GM23338 (cell line): Measurements from ENCODE around the gene IFITM10. TPM values are rescaled to one million over a fixed set of nuclear protein-coding genes. Genes with fewer than 3 reads are reported as not detected.

Experiments
- ATAC-seq: fragments of 200-7000 bp; cut with Tn5 transposase; 3 replicates; pipeline ENCODE4 v1.9.1; 2020
- DNase-seq: peaks from one replicate; pipeline ENCODE4 v3.0.0-alpha.2; 2015; ENCODE audit warnings: low spot score
- H2AFZ ChIP-seq: fragments of 200-600 bp; sonication (generic); 2 replicates; pipeline ENCODE4 v1.8.0; 2016; ENCODE audit warnings: antibody characterized with exemption, mild to moderate bottlenecking, moderate library complexity
- H3F3A ChIP-seq: fragments of 200-600 bp; sonication (generic); replicated peaks from 2 replicates; pipeline ENCODE4 v1.8.0; 2017; ENCODE audit warnings: antibody characterized with exemption, mixed run types, low read depth
- H3K27ac ChIP-seq: fragments of 200-600 bp; sonication (generic); 2 replicates; pipeline ENCODE4 v1.6.1; 2016; ENCODE audit warnings: low read depth
- H3K27me3 ChIP-seq: fragments of 200-600 bp; sonication (generic); 2 replicates; pipeline ENCODE4 v1.8.0; 2016; ENCODE audit warnings: mild to moderate bottlenecking, mixed run types, moderate library complexity; ENCODE audit not compliant: insufficient read depth
- H3K36me3 ChIP-seq: fragments of 200-600 bp; sonication (generic); 2 replicates; pipeline ENCODE4 v1.8.0; 2016; ENCODE audit warnings: mild to moderate bottlenecking; ENCODE audit not compliant: insufficient read depth
- H3K4me1 ChIP-seq: fragments of 200-600 bp; sonication (generic); 2 replicates; pipeline ENCODE4 v1.8.0; 2016; ENCODE audit warnings: mild to moderate bottlenecking, moderate library complexity; ENCODE audit not compliant: insufficient read depth
- H3K4me2 ChIP-seq: fragments of 200-600 bp; sonication (generic); 2 replicates; pipeline ENCODE4 v1.7.1; 2017; ENCODE audit warnings: mixed run types
- H3K4me3 ChIP-seq: fragments of 200-600 bp; sonication (generic); 2 replicates; pipeline ENCODE4 v1.6.1; 2016; ENCODE audit warnings: mixed run types
- H3K79me2 ChIP-seq: fragments of 200-600 bp; sonication (generic); replicated peaks from 2 replicates; pipeline ENCODE4 v1.8.0; 2017; ENCODE audit warnings: mild to moderate bottlenecking; ENCODE audit not compliant: insufficient read depth
- H3K9me2 ChIP-seq: fragments of 200-600 bp; sonication (generic); 2 replicates; pipeline ENCODE4 v1.8.0; 2017; ENCODE audit not compliant: insufficient read depth
- H4K20me1 ChIP-seq: fragments of 200-600 bp; sonication (generic); replicated peaks from 2 replicates; pipeline ENCODE4 v1.8.0; 2017; ENCODE audit warnings: mild to moderate bottlenecking; ENCODE audit not compliant: insufficient read depth
- H3K27ac Mint-ChIP-seq: 2 replicates; pipeline ENCODE4 v1.8.0; 2020; ENCODE audit warnings: inconsistent platforms, mild to moderate bottlenecking, moderate library complexity, mixed read lengths
- H3K27me3 Mint-ChIP-seq: 3 replicates; pipeline ENCODE4 v1.8.0; 2022; ENCODE audit warnings: low read depth, mild to moderate bottlenecking, moderate library complexity, mixed read lengths, inconsistent platforms; ENCODE audit not compliant: insufficient read depth, poor library complexity
- H3K36me3 Mint-ChIP-seq: 3 replicates; pipeline ENCODE4 v1.8.0; 2021; ENCODE audit warnings: low read depth, mild to moderate bottlenecking, inconsistent platforms, moderate library complexity, mixed read lengths
- H3K4me1 Mint-ChIP-seq: 3 replicates; pipeline ENCODE4 v1.8.0; 2020; ENCODE audit warnings: mild to moderate bottlenecking, inconsistent platforms, mixed read lengths
- H3K4me3 Mint-ChIP-seq: 3 replicates; pipeline ENCODE4 v1.8.0; 2021; ENCODE audit warnings: moderate library complexity, mild to moderate bottlenecking, inconsistent platforms, mixed read lengths
- H3K9me3 Mint-ChIP-seq: 3 replicates; pipeline ENCODE4 v1.8.0; 2020; ENCODE audit warnings: moderate library complexity, mild to moderate bottlenecking, inconsistent platforms, mixed read lengths
- CREB1 ChIP-seq: fragments of 250-450 bp; sonication (Bioruptor Pico); IDR thresholded peaks from 2 replicates; pipeline ENCODE4 v1.5.0; 2020; ENCODE audit warnings: low read depth, mild to moderate bottlenecking, moderate library complexity
- STAT1 ChIP-seq: IDR thresholded peaks from one replicate; pipeline ENCODE4 v1.6.1; 2016; ENCODE audit warnings: antibody characterized with exemption; ENCODE audit not compliant: unreplicated experiment
- polyA plus RNA-seq: library from polyadenylated mRNA; unstranded; fragments of >200 nt; fragmentation: Nextera tagmentation; extraction: Ambion mirVana; gene quantifications from 2 replicates; pipeline ENCODE4 v1.2.1, GENCODE V29; 2016
- total RNA-seq: library from RNA; depleted of rRNA; stranded (reverse); fragments of >200 nt; shearing (Covaris generic); gene quantifications from 2 replicates; pipeline ENCODE4 v1.2.3, GENCODE V29; 2014
- TF ChIP-seq, protein P1 (sequence below), 2 experiments: fragments of 200-600 bp in 1 of 2; sonication (generic) in 1 of 2; conservative IDR thresholded peaks; 2 replicates each; pipeline versions ENCODE4 v1.5.1 to v1.6.1; 2016 to 2017; ENCODE audit warnings: antibody characterized with exemption in 2 of 2, low read depth in 2 of 2, mild to moderate bottlenecking in 2 of 2, moderate library complexity in 1 of 2

Gene IFITM10
- total and polyA plus RNA-seq, 2 experiments from 2014 or later = 0.06 TPM; not detected in 1

DNA sequence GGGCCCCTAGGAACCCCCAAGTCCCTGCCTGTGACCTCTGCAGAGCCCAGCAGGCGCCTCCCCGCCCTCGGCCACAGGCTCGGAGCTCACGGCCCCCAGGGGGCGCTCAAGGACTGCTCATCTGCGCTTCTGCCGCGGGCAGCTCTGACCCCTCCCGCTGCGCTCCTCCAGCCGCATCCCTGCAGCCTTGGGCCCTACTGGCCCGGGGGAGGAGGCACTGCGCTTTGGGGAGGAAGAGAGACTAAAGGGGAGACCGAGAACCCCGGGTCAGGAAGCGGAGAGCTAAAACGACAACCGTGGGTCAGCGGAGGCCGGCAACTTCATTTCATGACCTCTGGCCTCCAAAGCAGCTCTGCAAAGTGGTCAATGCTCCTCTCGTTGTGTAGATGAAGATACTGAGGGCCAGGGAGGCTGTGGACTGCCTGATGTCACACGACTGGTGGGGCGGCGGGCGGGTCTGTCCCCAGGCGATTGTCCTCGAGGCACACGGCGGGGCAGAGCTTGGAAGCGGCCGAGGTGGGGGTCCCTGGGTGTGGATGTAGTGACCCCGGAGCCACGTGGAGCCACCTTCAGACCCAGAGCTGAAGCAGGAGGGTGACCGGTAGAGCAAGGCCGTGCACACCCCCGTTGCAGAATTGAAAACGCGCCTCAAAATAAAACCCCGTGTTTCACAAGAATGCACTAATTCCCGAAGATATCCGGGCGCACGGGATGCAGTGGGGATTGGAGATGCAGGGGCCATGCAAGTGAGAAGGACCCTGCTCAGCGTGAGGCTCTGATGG, 56.1 kb downstream of the IFITM10 start:
- Histone ChIP-seq H3F3A (no peaks in the 10 kb centered on the region), H2AFZ (peak overlapping the region; percentile 99), H3K4me3 (peak overlapping the region; percentile 56), H3K79me2 (no peaks in the 10 kb centered on the region), H3K9me2 (no peaks in the 10 kb centered on the region), H3K27ac (no peak overlapping the region), H4K20me1 (no peaks in the 10 kb centered on the region), H3K36me3 (no peaks in the 10 kb centered on the region), H3K4me1 (0 out of 2 replicates have a peak, but pooled peaks cover 6% of the 10 kb centered on the region), H3K4me2 (peak overlapping the region; percentile 84), H3K27me3 (no peaks in the 10 kb centered on the region)
- Mint-ChIP-seq H3K4me1 (peaks cover 5% of the 10 kb centered on the region; the same call in 2 of the 3 replicates), H3K9me3 (no peaks in the 10 kb centered on the region; the same call in 2 of the 3 replicates), H3K4me3 (peak overlapping the region; percentile 46; the same call in 2 of the 3 replicates), H3K27ac (no peak overlapping the region), H3K27me3 (peaks cover 18% of the 10 kb centered on the region), H3K36me3 (no peaks in the 10 kb centered on the region)
- DNase-seq = peak; percentile 94
- ATAC-seq = peak; percentile 87
- no peak for TF ChIP-seq STAT1
- TF ChIP-seq, protein P1, sequence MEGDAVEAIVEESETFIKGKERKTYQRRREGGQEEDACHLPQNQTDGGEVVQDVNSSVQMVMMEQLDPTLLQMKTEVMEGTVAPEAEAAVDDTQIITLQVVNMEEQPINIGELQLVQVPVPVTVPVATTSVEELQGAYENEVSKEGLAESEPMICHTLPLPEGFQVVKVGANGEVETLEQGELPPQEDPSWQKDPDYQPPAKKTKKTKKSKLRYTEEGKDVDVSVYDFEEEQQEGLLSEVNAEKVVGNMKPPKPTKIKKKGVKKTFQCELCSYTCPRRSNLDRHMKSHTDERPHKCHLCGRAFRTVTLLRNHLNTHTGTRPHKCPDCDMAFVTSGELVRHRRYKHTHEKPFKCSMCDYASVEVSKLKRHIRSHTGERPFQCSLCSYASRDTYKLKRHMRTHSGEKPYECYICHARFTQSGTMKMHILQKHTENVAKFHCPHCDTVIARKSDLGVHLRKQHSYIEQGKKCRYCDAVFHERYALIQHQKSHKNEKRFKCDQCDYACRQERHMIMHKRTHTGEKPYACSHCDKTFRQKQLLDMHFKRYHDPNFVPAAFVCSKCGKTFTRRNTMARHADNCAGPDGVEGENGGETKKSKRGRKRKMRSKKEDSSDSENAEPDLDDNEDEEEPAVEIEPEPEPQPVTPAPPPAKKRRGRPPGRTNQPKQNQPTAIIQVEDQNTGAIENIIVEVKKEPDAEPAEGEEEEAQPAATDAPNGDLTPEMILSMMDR (conservative IDR thresholded peaks at IDR 0.05; ENCODE audit: low read depth in 2 of 2) = peak; percentile 82 to 94

DNA sequence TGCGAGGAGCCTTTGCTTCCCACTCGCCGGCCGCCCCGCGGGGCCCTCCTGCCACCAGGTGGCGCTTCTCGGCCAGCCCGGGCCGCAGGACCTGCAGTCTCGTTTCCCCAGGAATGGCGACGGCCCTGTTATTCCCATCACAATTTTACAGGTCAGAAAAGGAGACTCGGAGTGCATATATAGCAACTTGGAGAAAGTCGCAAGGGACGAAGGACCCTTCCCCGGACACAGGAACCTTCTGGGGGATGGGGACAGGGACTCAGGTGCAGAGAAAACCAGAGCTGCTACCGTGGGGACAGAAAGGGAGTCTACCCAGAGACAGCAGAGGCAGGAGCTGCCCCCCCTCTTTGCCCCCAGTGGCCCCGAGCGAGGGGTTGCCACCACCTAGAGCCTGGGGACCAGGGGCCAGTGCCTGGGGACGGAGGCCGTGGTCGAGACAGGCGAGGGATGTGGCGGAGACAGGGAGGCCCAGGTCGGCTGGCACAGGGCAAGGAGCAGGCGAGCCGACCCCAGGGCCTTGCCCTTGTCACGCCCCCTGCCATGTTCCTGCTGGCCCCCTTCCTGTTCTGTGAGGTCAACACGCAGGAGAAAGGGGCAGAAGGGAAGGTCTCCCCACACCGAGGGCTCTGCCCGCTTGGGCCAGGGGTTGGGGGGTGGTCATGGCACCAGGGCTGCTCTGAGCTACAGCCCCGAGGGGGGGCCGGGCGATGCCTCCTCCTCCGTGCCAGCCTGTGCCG, 56.9 kb downstream of the IFITM10 start:
- Mint-ChIP-seq H3K4me3 (peak overlapping the region; percentile 79), H3K9me3 (no peaks in the 10 kb centered on the region; the same call in 2 of the 3 replicates), H3K27me3 (peaks cover 18% of the 10 kb centered on the region), H3K27ac (no peak overlapping the region), H3K4me1 (peaks cover 5% of the 10 kb centered on the region; the same call in 2 of the 3 replicates), H3K36me3 (no peaks in the 10 kb centered on the region)
- peak; percentile 79 for DNase-seq
- H3K9me2 ChIP-seq = no peaks in the 10 kb centered on the region
- H3K27ac ChIP-seq = no peak overlapping the region
- TF ChIP-seq, protein P1 (conservative IDR thresholded peaks at IDR 0.05; ENCODE audit: low read depth in 2 of 2) = peak; percentile 76 to 87
- no peak for TF ChIP-seq CREB1 (CRISPR knock-in tag)
- H2AFZ ChIP-seq = peak overlapping the region; percentile 99
- H3K4me1 ChIP-seq = 0 out of 2 replicates have a peak, but pooled peaks cover 6% of the 10 kb centered on the region
- no peaks in the 10 kb centered on the region for H3K27me3 ChIP-seq
- no peaks in the 10 kb centered on the region for H3K79me2 ChIP-seq
- ATAC-seq = peak; percentile 84
- H3K4me2 ChIP-seq = peak overlapping the region; percentile 84
- H3F3A ChIP-seq = no peaks in the 10 kb centered on the region
- H4K20me1 ChIP-seq = no peaks in the 10 kb centered on the region
- no peaks in the 10 kb centered on the region for H3K36me3 ChIP-seq
- H3K4me3 ChIP-seq = peak overlapping the region; percentile 56
